ENCODE results near the gene TRAPPC3. TPM values are rescaled to one million over a fixed set of nuclear protein-coding genes. Genes with fewer than 3 reads are reported as not detected.

TRAPPC3 gene
- total and polyA plus RNA-seq, 4 donors: 37.3 to 83.9 (median 61.3) TPM

DNA sequence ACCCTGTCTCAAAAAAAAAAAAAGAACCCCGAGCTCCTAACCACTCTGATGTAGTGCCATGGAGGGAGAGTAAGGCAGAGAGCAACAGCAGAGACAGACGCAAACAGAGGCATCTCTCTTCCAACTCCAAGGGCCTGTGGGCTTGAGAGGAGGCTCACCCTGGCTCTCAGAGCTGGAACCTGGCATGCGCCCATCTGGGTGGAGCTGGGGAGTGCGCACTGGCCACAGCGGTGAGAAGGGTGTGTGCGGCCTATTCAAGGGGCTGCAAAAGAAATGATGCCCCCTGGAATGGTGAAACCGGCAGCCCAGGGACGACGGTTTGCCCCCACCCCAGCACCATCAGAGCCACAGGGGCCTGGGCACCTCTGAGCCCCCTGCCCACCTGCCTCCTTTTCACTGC lies 41.9 kb downstream of the TRAPPC3 start:
- WGBS, 2 donors: 79 to 86% methylated on average over 9 of the region's 9 CpGs
- TF ChIP-seq, protein P1, sequence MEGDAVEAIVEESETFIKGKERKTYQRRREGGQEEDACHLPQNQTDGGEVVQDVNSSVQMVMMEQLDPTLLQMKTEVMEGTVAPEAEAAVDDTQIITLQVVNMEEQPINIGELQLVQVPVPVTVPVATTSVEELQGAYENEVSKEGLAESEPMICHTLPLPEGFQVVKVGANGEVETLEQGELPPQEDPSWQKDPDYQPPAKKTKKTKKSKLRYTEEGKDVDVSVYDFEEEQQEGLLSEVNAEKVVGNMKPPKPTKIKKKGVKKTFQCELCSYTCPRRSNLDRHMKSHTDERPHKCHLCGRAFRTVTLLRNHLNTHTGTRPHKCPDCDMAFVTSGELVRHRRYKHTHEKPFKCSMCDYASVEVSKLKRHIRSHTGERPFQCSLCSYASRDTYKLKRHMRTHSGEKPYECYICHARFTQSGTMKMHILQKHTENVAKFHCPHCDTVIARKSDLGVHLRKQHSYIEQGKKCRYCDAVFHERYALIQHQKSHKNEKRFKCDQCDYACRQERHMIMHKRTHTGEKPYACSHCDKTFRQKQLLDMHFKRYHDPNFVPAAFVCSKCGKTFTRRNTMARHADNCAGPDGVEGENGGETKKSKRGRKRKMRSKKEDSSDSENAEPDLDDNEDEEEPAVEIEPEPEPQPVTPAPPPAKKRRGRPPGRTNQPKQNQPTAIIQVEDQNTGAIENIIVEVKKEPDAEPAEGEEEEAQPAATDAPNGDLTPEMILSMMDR (IDR thresholded peaks at IDR 0.05; ENCODE audit: control extremely low read depth, extremely low read depth): no peak
- no peaks in the 10 kb centered on the region for H3K9me3 ChIP-seq (ENCODE audit: control insufficient read depth in 4 of 4, insufficient read depth in 3 of 4, low read length in 3 of 4)
- no peaks in the 10 kb centered on the region for H3K36me3 ChIP-seq (ENCODE audit: control insufficient read depth in 4 of 4, insufficient read depth in 4 of 4, low read length in 4 of 4)
- no peak for DNase-seq
- H3K4me3 ChIP-seq: no peak overlapping the region
- no peak for ATAC-seq (ENCODE audit: insufficient read depth, low FRiP score)
- no peaks in the 10 kb centered on the region for H3K4me1 ChIP-seq (ENCODE audit: control insufficient read depth in 5 of 5, insufficient read depth in 5 of 5, low read length in 5 of 5)
- H3K27me3 ChIP-seq (ENCODE audit: control insufficient read depth in 3 of 3, insufficient read depth in 3 of 3, low read length in 2 of 3): no peaks in the 10 kb centered on the region
- no peak overlapping the region for H3K27ac ChIP-seq (ENCODE audit: low read depth in 1 of 2, low read length in 1 of 2)
- no peak overlapping the region for H3K9ac ChIP-seq (ENCODE audit: insufficient read depth in 1 of 2, low read length in 2 of 2)

DNA sequence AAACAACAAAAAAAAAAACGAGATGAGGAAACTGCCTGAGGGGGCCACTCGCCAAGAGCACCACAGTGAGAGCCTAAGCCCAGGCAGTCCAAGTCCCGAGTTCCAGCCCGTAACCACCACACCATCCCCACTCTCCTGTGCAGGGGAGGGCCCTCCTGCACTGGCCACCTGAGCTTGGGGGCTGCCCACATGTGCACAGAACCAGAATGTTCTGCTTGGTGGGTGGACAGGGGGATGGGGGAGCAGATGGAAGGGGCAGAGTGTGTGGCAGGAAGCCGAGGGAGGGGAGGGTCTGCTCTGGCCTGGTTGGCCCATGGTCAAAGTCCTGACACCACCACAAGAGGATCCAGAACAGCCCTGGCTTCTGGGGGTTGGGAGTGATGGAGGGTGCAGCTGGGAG lies 43.0 kb downstream of the TRAPPC3 start:
- H3K4me3 ChIP-seq: no peak overlapping the region
- H3K9me3 ChIP-seq (ENCODE audit: control insufficient read depth in 4 of 4, insufficient read depth in 3 of 4, low read length in 3 of 4): no peaks in the 10 kb centered on the region
- no peak overlapping the region for H3K9ac ChIP-seq (ENCODE audit: insufficient read depth in 1 of 2, low read length in 2 of 2)
- H3K4me1 ChIP-seq (ENCODE audit: control insufficient read depth in 5 of 5, insufficient read depth in 5 of 5, low read length in 5 of 5): no peaks in the 10 kb centered on the region
- H3K36me3 ChIP-seq (ENCODE audit: control insufficient read depth in 4 of 4, insufficient read depth in 4 of 4, low read length in 4 of 4): no peaks in the 10 kb centered on the region
- H3K27me3 ChIP-seq (ENCODE audit: control insufficient read depth in 3 of 3, insufficient read depth in 3 of 3, low read length in 2 of 3): no peaks in the 10 kb centered on the region
- no peak overlapping the region for H3K27ac ChIP-seq (ENCODE audit: low read depth in 1 of 2, low read length in 1 of 2)
- DNase-seq (no peak), ATAC-seq (ENCODE audit: insufficient read depth, low FRiP score) (no peak)
- 48 to 49% methylated on average over 5 of the region's 5 CpGs for WGBS, 2 donors
- TF ChIP-seq, protein P1 (IDR thresholded peaks at IDR 0.05; ENCODE audit: control extremely low read depth, extremely low read depth): no peak

DNA sequence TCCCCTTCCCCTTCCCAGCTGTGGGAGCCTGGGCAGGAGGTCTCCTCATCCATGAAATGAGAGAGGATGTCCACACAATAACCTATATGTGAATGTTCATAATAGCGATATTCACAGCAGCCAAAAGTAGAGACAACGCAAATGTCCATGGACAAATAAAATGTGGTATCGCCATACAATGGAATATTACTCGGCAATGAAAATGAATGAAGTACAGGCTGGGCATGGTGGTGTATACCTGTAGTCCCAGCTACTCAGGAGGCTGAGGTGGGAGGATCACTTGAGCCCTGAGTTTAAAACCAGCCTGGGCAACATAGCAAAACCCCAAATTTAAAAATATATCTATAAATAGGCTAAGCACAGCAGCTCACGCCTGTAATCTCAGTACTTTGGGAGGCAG lies 47.7 kb downstream of the TRAPPC3 start:
- ATAC-seq (ENCODE audit: insufficient read depth, low FRiP score) (no peak), DNase-seq (no peak)
- Histone ChIP-seq H3K27me3 (ENCODE audit: control insufficient read depth in 3 of 3, insufficient read depth in 3 of 3, low read length in 2 of 3) (no peaks in the 10 kb centered on the region), H3K4me1 (ENCODE audit: control insufficient read depth in 5 of 5, insufficient read depth in 5 of 5, low read length in 5 of 5) (no peaks in the 10 kb centered on the region), H3K4me3 (no peak overlapping the region), H3K9me3 (ENCODE audit: control insufficient read depth in 4 of 4, insufficient read depth in 3 of 4, low read length in 3 of 4) (no peaks in the 10 kb centered on the region), H3K27ac (ENCODE audit: low read depth in 1 of 2, low read length in 1 of 2) (no peak overlapping the region), H3K9ac (ENCODE audit: insufficient read depth in 1 of 2, low read length in 2 of 2) (no peak overlapping the region), H3K36me3 (ENCODE audit: control insufficient read depth in 4 of 4, insufficient read depth in 4 of 4, low read length in 4 of 4) (peaks cover 0 to 2% (median 0%) of the 10 kb centered on the region in 4 donors)
- WGBS, 2 donors: 97 to 98% methylated on average over 5 of the region's 5 CpGs
- TF ChIP-seq, protein P1 (IDR thresholded peaks at IDR 0.05; ENCODE audit: control extremely low read depth, extremely low read depth): no peak

GRCh38 chr1:36100376-36100775 lies 48.9 kb downstream of the TRAPPC3 start:
- no peaks in the 10 kb centered on the region for H3K9me3 ChIP-seq (ENCODE audit: control insufficient read depth in 4 of 4, insufficient read depth in 3 of 4, low read length in 3 of 4)
- H3K27ac ChIP-seq (ENCODE audit: low read depth in 1 of 2, low read length in 1 of 2): no peak overlapping the region
- ATAC-seq (ENCODE audit: insufficient read depth, low FRiP score) (no peak), DNase-seq (no peak)
- H3K4me3 ChIP-seq: no peak overlapping the region
- H3K9ac ChIP-seq (ENCODE audit: insufficient read depth in 1 of 2, low read length in 2 of 2): no peak overlapping the region
- WGBS, 2 donors: 69 to 81% methylated on average over 6 of the region's 6 CpGs
- H3K36me3 ChIP-seq (ENCODE audit: control insufficient read depth in 4 of 4, insufficient read depth in 4 of 4, low read length in 4 of 4): peaks cover 0 to 11% (median 2%) of the 10 kb centered on the region in 4 donors
- TF ChIP-seq, protein P1 (IDR thresholded peaks at IDR 0.05; ENCODE audit: control extremely low read depth, extremely low read depth): no peak
- H3K4me1 ChIP-seq (ENCODE audit: control insufficient read depth in 5 of 5, insufficient read depth in 5 of 5, low read length in 5 of 5): peaks cover 0 to 8% (median 0%) of the 10 kb centered on the region in 5 donors
- no peaks in the 10 kb centered on the region for H3K27me3 ChIP-seq (ENCODE audit: control insufficient read depth in 3 of 3, insufficient read depth in 3 of 3, low read length in 2 of 3)

All from lung (tissue), 12 donors.